GM12873 (cell line): ENCODE results near the gene CHIC2.

Experiments
- CTCF ChIP-seq: IDR thresholded peaks from 2 replicates; pipeline ENCODE4 v1.5.1; 2012; ENCODE audit warnings: low read depth, mild to moderate bottlenecking, moderate library complexity, low read length, control low read depth; ENCODE audit not compliant: insufficient read depth; ENCODE audit errors: missing control alignments

The CHIC2 gene

GRCh38 chr4:53974561-53974960 lies 89.8 kb downstream of the CHIC2 start:
- no peak for TF ChIP-seq CTCF

GRCh38 chr4:53967986-53968385 lies 96.4 kb downstream of the CHIC2 start:
- TF ChIP-seq CTCF = no peak

GRCh38 chr4:53963781-53964180 lies 100.6 kb downstream of the CHIC2 start:
- TF ChIP-seq CTCF = no peak

- TF ChIP-seq CTCF = no peak
Measured at GRCh38 chr4:53963336-53963735, 101.1 kb downstream of the CHIC2 start.

- TF ChIP-seq CTCF = no peak
Measured at GRCh38 chr4:53962516-53963225, 101.7 kb downstream of the CHIC2 start.

- TF ChIP-seq CTCF = no peak
Measured at GRCh38 chr4:53961351-53961750, 103.1 kb downstream of the CHIC2 start.

GRCh38 chr4:53960843-53961242 lies 103.6 kb downstream of the CHIC2 start:
- no peak for TF ChIP-seq CTCF
